DMS53 (cell line): ENCODE measurements around the gene FSTL1.

Experiments used
- DNase-seq: peaks from one replicate; lab custom pipeline; 2025; lab: John Stamatoyannopoulos, UW

The FSTL1 gene

DNA sequence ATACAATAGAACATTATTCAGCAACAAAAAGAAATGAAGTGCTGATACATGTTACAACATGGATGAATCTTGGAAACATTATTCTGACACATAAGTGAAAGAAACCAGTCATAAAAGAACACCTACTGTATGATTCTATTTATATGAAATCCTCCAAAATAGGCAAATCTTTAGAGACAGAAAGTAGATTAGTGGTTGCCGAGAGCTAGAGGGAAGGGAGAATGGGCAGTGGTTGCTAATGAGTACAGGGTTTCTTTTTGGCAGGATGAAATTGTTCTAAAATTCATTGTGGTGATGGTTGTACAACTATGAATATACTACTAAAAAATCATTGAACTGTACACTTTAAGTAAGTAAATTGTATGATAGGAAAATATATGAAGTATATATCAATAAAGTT is 95.3 kb downstream of the FSTL1 start:
- no peak for DNase-seq

DNA sequence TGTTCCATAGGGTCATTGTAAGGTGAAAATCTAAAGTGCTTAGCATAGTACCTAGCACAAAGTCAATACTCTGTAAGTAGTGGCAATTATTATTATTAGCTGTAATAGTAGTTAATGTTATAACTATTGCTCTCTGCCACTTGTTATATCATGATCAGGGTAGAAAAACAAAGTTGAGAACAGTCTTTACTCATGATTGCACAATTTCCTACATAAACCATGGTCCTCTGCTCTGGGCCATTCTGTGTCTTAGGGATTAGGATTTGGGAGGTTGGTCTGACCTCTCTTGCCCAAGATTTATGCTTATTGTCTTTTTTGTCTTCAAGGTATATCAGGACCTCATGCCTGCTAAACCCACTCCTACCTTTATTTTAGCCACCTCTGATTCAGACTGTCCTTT is 97.3 kb downstream of the FSTL1 start:
- DNase-seq: no peak

DNA sequence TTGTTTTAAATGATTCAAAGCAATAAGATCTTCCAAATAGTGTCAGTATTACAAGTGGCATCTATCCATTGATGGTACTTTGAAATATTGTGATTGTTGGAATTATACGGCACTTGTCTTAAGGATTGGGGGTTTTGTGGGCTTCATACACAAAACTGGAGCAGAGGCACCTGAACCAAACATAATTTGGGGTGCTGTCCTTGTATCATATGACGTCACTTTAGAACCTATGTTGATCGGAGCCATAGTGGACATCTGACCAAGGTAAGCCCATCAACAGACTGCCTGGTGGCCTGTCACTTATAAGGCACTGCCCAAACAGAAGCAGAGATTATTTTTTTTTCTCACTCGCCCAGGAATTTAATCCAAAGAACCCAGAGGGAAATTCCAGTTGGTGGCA is 98.8 kb downstream of the FSTL1 start:
- no peak for DNase-seq

DNA sequence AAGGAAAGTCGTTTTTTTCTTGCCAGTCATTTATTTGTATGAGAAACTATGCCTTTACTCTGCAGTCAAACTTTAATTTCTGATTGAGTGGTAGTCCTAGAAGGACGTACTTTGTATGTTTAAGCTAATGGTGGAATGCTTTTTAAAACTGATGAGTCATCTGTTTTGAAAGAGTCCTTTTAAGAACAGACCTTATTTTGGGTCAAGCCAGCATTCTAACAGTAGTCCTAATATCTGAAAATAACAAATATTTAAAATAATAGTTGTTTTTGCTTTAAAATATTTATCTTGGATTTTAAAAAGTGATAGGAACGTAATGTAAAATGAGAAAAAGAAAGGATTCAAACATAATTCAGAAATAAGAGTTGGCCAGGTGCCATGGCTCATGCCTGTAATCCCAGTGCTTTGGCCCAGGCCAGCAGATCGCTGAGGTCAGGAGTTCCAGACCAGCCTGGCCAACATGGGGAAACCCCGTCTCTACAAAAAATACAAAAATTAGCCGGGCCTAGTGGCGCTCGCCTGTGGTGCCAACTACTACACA is 100.3 kb downstream of the FSTL1 start:
- peak; percentile 38 for DNase-seq

DNA sequence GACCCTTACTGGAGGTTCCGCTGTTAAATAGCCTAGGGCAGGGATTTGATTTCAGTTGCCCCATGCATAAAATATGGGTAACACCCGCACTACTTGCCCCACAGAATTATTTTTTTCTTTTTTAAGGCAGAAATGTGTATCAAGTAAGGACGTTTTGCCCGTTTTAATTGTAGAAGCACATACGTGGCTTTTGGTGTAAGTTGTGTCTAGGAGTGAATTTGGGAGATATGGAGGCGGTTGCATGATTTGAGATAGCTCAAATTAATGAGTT is 101.0 kb downstream of the FSTL1 start:
- DNase-seq: peak; percentile 55

DNA sequence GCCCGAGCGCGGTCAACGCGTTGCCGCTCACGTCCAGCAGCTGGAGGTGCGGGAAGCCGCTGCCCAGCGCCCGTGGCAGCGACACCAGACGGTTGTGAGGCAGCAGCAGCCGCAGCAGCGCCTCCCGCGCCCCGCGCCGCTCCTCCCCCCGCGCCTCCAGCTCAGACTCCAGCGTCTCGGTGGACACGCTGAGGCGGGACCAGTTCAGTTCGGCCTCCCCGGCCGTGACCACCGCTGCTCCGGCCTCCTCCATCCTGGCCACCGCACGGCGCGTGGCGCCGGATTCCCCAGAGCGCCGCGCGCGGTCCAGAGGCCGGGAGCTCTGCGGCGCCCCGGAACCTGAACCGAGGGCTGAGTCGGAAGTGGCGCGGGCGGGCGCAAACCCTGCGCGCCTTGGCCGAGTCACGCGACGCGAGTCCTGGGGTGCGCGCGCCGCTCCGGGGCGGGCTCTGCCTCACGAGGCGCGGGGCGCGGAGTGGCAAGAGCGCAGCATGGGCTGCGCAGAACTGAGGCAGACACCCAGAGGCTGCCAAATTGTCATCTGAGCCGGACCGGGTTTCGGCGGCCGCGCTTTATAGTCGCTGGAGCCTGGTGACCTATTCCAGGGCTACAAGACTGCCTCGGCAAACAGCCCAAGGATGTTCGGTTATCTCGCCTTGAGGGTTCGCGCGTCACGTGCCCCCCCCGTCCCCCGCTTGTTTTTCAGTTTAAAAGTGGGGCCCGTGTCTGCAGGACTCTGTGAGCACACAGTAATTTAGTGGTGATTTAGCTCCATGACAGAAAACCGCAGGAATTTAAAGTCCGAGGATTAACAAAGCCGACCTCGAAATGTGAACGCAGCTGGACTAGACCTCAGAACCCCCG is 101.6 kb downstream of the FSTL1 start, which contains the start of gene LRRC58:
Gene LRRC58 (minus strand): TSS at position 364 of the 864 bp plus-strand sequence. CDS start 111 bp downstream, at position 253.
- peak; percentile 97 for DNase-seq

DNA sequence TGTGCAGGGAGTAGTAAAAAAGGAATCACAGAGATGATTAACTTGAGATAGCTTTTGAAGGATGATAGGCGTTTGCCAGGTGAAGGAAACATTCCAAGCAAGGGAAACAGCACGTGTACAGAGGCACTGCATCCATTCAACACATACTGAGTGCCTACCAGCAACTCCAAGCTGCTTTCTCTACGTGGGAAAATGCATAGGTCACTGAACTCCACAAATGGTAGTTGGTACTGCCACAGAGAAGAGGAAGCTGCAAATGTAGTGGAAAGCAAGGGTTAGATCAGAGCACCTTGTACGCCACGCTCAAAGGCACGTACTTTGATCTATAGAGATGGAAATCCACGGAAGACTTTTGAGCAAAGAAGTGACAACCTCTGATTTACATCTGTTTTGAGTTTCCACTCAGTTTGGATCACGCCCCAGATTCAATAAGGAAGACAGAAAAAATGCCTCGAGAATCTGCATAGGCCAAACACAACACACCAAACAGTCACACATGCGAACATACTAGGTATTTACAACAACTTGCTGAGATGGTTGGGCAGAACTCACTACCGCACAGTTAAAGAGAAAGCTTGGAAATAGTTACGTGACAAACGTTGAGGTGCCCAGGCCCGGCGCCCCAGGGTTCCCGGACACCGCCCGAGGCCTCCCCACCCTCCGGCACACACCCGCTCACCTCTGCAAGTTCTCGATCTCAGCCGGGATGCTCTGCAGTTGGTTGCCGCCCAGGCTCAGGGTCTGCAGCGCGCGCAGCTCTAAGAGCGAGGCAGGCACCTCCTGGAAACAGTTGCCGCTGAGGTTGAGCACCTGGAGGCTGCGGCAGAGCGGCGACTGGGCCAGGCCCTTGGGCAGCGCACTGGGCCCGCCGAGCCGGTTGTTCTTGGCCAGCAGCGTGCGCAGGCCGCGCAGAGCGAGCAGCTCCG is 102.5 kb downstream of the FSTL1 start:
- peak; percentile 37 for DNase-seq

DNA sequence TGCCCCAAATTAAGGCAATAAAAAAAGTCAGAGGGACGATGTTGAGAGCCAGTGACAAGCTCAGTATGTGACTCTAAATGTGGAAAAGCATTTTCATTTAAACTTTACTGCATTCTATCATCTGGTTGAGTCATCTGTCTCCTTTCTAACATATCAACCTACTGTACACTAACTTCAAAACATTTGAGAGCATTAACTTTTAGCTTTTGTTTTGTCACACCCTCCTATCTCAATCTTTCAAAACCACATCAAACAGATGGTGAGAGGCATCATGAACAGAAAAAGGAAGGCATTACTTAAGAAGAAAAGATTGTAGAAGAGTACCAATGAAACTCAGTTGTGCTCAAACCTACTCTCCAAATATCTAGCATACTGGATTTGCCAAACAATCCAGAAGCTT is 106.4 kb downstream of the FSTL1 start:
- DNase-seq: no peak
